ENCODE data around the gene ZNF496.
A peak's percentile ranks its signal among the peaks of the same experiment; 100 is the strongest.

The ZNF496 gene

DNA sequence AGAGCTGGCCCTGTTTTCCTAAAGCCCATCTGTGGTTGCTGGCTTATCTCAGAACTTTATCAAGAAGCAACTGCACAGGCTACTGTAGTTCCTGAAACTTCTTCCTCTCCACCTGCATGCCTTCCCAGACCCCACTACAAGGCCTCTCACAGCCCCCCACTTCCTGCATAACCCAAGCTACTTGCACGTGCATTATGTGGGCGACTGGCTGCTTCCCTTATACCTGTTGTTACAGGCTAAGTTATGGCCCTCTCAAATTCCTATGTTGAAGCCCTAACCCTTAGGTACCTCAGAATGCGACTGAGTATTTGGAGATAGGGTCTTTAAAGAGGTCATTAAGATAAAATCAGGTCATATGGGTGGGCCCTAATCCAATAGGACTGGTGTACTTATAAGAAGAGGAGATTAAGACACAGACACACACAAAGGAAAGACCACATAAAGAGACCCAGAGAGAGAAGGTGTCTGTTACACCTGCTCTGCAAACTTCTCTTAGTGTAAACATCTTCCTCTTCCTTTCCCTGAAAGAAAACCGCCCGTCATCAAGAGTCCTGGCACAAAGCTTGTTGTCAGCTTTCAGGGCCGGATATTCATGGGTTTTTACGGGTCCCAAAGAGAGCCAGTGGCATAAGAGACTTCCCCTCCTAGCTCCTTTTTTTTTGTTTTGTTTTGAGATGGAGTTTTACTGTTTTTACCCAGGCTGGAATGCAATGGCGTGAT is 5.1 kb downstream of the ZNF496 start:
- DNase-seq = no peak

DNA sequence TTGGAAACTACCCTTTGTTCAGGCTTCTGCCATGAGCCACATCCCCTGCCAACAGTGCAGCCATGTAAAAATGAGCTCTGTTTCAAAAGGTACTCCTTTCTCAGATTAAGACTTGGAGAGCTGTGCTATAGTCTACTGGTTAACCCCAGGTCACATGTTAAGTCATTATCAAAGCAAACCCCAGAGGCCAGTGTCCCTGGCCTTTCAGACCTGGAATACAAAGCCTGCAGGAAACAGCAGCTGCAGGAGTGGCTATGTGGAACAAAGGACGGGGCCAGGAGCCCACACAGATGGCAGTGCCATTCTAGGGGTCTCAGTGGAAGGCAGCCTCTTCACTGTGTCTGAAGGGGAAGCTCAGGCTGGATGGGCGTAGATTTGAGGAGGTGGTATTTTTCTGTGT is 6.7 kb downstream of the ZNF496 start:
- no peak for DNase-seq

- DNase-seq = no peak
These were observed 7.4 kb downstream of the ZNF496 start for GRCh38 chr1:247324204-247324787.

DNA sequence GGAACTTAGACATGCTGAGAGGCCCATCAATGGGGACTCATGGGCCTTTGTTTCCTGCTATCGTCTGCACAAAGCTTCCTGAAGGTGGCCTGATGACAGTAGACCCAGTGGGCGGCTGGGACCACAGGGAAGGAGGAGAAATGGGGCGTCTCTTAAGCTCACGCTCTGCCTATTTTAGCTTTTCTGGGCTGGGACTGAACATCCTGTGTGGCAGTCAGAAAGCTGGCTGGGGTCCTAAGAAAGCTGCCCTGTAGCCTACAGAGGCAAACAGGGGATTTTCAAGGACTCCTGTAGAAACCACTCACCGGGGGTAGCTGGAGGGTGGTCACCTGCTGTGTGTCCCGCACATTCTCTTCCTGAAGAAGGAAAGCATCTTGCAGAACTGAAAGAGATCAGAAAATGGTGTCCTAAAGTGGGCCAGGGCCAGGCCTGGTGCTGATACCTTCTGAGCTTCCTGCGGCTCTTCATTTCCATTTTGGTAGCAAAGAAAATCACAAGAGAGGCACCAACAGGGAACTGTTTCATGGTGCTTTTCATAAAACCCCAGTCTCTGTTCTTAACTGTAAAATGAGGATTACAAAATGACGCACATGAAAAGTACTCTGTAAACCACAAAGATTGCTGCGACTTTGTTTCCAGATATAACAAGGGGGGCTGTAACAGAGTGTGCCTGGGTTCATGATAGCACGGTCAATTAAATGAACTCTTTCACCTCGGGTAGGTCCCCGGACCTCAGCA is 8.6 kb downstream of the ZNF496 start:
- no peak for DNase-seq

DNA sequence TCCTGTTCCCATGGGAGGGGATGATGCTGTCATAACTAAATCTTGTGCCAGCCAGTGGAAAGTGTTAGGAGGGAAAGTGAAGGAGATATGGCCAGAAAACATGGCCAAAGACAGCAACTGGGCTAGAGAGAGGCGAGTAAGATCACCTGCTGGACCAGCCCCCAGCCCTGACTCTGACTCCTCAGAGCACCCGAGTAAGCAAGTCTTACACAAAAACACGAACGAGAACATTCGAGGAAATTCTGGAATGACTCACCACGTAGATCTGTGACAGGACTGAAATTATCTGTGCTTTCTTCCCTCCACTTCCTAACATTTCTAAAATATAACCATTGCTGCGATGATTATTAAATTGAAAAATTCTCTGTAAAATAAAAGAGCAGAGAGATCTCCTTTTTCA is 9.2 kb downstream of the ZNF496 start:
- DNase-seq = peak; percentile 27

DNA sequence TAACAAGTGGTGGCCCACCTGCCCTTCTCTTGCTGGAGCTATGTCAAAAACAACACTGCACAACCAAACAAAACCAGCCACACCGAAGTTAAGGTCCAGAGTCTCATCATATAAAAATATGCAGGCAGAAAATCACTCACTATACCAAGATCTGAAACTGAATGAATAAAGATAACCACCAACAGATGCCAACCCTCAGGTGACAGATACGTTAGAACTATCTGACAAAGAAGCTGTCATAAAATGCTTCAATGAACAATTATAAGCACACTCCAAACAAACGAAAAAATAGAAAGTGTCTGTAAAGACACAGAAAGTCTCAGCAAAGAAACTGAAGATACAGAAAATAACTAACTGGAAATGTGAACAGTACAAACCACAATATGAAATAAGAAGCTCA is 14.0 kb downstream of the ZNF496 start:
- no peak for DNase-seq

GRCh38 chr1:247316590-247317197 is 15.0 kb downstream of the ZNF496 start:
- no peak for DNase-seq

DNA sequence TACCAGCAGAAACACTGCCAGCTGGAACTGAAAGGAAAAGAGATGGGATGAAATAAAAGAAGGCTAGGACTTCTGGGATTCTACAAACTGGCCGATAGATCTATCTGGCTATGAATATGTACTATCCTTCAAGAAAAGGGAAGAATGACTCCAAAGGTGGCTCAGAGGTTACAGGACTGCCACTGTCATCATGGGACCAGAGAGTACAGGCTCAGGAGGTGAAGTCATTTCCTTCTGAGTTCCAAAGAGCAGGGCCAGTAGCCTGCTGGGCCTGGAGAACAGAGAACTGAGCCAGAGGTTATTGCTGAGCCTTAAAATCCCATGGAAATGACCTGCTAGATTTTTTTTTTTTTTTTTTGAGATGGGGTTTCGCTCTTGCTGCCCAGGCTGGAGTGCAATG is 27.6 kb downstream of the ZNF496 start:
- DNase-seq = no peak

DNA sequence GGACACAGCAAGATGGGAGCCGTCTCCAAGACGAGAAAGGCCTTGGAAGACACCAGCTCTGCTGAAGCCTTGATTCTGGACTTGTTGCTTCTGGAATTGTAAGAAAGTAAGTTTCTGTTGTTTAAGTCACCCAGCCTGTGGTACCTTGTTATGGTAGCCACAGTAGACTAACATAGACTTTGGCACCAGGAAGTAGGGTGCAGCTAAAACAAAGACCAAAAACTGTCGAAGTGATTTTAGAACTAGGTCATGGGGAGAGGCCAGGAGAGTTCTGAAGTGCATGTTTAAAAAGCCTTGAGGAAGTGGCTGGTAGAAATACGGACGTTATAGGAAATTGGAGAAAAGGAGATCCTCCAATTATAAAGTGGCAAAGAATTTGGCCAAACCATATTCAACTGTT is 28.5 kb downstream of the ZNF496 start:
- no peak for DNase-seq

- no peak for DNase-seq
These were observed 30.5 kb downstream of the ZNF496 start for GRCh38 chr1:247301176-247301540.

- no peak for DNase-seq
These were observed 31.0 kb downstream of the ZNF496 start for GRCh38 chr1:247300491-247301175.

- no peak for DNase-seq
These were observed 31.8 kb downstream of the ZNF496 start for GRCh38 chr1:247299723-247300381.

DNA sequence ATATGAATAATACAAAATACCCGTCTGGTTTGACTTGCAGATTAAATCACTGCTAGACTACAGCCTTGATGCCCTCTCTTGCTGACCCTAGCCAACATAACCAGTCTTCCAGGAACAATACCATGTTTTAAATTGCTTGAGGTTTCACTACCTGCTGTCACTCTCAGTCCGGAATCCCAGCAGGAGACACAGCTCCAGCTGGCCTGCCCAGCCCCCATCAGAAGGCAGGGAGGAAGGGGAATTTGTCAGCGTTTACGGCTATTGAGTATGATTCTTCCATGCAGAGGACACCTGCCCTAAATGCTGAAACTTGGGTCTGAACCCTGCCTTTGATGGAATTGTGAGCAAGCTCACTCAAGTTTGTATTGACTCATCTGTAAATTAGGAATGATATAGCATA is 33.0 kb downstream of the ZNF496 start:
- no peak for DNase-seq

DNA sequence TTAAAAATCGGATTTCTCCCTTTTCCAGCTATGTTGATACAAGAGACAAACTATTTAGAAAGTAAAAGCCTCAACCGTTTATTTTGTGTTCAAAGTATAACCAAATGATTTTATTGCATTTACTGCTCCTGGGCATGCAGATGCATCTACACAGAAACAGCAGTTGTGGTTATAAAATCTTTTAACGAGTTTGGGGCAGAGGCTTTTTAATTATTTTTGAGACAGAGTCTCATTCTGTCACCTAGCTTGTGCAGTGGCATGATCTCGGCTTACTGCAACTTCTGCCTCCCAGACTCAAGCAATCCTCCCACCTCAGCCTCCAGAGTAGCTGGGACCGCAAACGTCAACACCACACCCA is 33.6 kb downstream of the ZNF496 start:
- no peak for DNase-seq

DNA sequence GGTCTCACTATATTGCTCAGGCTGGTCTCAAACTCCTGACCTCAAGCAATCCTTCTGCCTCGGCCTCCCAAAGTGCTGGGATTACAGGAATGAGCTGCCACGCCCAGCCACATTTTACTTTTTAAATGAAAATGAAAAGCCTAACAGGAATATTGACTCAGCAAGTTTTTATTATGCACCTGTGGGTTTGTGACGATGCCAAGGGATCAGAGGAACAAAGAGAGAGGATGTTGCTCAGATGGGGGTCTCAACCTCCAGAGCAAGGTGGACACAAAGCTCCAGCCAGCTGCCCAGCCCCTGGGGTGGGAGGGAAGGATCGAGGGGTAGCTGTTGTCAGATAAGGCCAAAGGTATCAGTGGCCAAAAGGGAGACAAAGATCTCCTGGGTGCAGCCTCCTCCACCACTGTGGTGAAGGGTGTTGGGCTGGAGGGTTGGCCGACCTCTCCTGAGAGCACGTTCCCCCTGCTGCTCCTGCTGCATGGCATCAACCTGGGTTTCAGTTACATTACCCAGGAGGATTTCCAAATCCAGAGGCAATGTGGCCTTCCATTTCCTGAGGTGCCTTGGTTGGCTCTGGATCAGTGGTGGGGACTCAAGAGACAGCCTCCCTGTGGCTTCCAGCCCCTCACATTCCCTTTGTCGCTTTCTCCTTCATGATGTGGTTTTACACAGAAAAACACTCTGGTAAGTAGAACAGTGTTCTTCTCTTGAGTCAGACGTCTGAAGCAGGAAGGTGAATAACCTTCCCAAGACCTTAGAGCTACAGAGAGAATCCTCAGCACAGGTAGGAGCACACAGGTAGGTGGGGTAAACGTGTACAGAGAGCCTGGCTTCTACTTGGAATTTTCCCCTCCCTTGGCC is 34.2 kb downstream of the ZNF496 start:
- DNase-seq = no peak

- no peak for DNase-seq
These were observed 35.0 kb downstream of the ZNF496 start for GRCh38 chr1:247296599-247297180.

DNA sequence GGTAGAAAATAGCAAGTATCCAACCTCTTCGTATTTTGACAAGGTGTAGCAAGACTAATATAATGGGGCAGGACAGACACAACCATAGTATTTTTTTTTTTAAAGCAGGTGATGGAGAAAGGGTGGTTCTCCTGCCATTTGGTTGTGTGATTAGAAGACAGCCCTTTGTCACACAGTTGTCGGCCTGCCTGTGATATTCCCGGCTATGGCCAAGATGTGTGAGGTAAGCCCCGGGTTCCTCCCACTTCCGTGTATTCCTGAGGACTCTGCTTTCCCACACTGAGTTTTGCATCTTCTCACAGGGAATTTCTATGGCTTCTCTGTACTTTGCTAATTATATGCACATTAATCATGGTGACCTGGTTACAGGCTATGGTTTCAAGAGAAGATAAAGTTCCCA is 35.9 kb downstream of the ZNF496 start:
- no peak for DNase-seq

- no peak for DNase-seq
These were observed 36.4 kb downstream of the ZNF496 start for GRCh38 chr1:247295274-247295684.

DNA sequence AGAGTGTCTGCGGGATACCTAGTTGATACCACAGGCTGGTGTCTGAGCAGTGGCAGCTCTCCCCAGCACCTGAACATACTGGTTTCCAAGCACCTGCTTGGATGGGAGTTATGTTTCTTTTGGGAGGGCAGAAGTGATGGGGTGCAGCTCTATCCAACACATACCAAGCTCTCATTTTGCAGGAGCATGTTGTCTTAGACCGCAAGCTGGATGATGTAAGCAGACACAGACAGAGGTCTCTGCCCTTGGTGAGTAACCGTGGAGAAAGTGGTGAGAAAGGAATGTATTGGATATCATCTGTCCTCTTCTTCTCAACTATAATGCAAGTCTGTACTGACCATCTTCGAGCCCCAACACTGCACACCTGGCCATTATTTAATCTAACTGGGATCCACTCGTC is 37.4 kb downstream of the ZNF496 start:
- DNase-seq = no peak

GRCh38 chr1:247293047-247293446 is 38.6 kb downstream of the ZNF496 start:
- DNase-seq = no peak

DNA sequence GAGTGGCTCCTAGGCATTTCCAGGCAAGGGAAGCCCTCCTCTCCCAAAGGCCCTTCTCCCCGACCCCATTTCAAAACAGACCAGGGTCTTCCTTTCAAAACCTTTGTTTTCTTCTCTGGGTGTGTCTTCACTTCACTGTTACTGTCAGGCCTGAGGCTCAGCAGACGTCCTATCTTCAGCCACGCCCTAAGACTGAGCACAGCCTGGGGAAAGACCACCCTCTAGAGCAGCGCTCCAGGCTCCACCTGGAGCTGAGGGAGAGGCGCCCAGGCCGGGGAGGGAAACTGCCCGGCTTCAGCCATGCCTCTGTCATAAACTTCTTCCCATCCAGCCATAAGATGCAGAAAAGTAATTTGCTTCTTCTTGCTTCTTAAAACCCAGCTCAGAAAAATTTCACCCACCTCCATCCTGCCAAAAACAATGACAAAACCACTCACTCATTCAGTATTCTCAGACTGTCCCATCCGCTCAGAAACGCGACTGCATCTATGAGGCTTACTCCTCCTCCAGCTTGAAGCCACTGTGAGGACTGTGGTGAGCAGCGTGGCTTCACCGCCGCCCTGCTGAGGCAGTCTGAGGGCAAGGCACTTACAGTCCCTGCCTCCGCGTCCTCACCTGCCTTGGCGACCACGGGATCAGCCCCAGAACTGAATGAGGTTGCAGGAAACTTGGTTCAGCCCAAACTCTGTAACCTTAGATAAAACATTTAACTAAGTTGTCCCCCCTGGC is 39.7 kb downstream of the ZNF496 start:
- DNase-seq = no peak
